Activated CD4-positive, CD25-positive, alpha-beta regulatory T cell treated with anti-CD3 and anti-CD28 coated beads, Interleukin-2, amount 50 U/mL, for 16 hours (primary cell): ENCODE measurements around the gene HNRNPDL.
"Not testable (repeated sequence)": the region's sequence is repeated elsewhere in the genome, so short reads cannot be mapped to it uniquely, and the experiment has no call there.

Source experiments
- DNase-seq: peaks from one replicate; pipeline ENCODE4 v3.0.0-alpha.2; 2020; ENCODE audit warnings: low read depth, low spot score

Gene HNRNPDL

DNA sequence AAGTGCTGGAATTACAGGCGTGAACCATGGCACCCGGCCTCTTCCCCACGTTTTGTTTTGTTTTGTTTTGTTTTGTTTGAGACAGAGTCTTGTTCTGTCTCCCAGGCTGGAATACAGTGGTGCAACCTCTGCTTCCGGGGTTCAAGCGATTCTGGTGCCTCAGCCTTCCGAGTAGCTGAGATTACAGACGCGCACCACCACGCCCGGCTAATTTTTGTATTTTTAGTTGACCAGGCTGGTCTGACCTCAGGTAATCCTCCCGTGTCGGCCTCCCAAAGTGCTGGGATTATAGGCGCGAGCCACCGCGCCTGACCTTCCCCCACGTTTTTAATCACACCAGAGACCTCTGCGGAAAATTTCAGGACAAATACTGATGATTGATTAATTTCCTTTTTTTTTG, 2.3 kb upstream of the HNRNPDL start:
- DNase-seq = no peak

- DNase-seq = no peak
Measured at GRCh38 chr4:82431831-82432230, 1.6 kb upstream of the HNRNPDL start.

DNA sequence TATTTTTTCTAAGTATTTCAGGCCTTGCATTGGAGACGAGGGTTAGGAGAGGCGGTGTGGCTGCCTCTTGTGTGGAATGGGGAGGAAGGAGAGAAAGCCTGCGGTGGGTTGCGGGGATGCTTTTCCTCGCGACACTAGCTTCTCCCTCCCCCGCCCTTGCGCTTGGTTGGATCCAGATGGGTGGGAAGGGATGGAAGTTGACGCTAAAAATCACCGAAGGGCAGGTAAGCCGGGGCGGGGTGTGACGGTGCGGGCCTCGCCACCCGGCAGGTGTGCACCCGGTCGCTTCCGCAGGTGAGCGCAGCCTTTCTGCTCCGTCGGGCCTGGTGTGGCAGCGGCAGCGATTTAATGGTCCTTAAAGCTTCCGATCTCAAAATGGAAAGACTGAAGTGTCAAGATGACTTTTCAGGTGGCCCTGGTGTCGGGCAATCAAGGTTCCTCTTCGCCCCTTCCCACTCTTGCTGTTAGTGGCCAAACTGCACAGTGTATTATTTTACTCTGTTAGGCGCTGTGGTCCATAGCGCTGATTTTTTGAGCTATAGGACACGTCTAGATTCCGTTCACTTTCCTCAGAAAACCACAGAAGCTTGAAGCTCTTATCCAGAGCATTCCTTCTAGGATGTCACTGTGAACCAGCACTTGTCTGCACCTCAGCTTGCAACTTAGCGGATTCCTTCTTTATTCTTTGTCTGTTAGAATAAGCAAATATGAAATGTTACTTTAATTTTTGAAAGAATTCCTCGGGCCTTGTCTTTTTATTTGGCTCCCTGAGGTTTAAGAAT, 893 bp upstream of the HNRNPDL start:
- DNase-seq = no peak

DNA sequence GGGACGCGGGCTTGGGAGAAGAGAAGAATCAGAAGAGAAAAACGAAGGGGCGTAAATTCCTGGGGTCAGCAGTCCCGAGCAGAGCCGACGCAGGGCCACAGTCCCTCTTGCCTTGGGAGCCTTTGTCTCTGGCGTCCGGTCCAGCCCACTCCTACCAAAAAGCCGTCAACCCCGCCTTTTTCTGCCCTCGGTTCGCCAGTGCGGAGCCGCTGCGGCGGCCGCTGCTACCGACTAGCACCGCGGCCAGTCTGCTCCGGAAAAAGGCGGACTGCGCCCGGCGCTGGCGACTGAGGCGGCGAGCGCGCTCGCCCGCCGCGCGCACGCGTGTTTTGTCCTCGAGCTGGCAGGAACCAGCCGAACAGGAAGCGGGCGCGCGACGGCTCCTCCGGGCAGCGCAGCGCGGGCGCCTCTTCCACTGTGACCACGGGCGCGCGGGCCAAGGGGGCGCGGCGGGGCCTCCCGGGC, 502 bp downstream of the HNRNPDL start:
- no peak for DNase-seq

DNA sequence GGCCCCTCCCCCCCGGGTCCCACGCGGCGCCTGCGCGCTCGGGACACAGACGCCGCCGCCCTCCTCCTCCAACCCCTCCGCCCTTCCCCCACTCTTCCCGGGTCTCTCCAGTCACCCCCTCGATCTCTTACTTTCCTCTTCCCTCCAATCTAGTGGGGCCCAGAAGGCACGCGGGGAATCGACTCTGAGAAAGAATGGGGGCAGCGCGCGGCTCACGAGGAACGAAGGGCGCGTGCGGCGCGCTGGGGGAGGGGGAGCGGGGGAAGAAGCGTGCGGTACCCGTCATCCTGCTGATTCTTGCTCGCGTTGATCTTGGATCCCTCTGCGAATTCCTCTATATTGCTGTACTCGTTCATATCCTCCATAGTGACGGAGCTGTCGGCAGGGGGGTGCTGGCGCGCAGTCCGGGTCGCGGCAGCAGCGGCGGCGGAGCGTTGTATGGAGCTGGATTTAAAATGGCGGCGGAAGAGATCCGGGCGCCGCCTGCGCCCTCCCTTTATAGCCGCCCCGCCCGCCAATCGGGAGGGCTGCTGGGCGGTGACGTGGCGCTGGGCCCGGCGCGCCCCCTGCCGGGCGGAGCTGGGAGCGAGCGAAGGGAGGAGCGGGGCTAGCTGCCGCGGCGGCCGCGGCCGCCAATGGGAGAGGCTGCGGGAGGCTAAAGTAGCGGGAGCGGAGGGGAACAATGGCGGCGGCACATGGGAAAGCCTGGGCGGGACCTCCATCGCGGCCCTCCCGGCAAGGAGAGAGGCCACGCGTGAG, 1.1 kb downstream of the HNRNPDL start:
- peak; percentile 85 for DNase-seq

- DNase-seq = no peak
Measured at GRCh38 chr4:82428526-82428968, 1.7 kb downstream of the HNRNPDL start.

DNA sequence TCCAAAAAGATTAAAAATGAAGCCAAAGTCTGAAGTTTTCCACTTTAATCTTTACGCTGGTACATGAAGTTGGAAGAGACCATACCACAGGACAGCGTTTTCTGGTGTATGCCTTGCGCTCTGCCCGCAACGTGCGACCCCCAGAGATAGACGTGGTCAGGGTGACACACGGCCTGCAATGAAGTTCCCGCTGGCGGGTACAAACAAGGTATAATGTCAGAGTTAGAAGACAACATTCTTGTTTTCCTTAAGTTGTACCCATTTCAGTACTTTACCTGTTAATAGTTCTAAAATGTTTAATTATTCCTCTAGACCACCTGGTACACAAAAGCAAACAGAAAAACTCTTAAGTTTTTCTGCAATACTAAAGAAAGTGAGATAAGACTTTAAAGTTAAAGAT, 4.8 kb downstream of the HNRNPDL start:
- no peak for DNase-seq

DNA sequence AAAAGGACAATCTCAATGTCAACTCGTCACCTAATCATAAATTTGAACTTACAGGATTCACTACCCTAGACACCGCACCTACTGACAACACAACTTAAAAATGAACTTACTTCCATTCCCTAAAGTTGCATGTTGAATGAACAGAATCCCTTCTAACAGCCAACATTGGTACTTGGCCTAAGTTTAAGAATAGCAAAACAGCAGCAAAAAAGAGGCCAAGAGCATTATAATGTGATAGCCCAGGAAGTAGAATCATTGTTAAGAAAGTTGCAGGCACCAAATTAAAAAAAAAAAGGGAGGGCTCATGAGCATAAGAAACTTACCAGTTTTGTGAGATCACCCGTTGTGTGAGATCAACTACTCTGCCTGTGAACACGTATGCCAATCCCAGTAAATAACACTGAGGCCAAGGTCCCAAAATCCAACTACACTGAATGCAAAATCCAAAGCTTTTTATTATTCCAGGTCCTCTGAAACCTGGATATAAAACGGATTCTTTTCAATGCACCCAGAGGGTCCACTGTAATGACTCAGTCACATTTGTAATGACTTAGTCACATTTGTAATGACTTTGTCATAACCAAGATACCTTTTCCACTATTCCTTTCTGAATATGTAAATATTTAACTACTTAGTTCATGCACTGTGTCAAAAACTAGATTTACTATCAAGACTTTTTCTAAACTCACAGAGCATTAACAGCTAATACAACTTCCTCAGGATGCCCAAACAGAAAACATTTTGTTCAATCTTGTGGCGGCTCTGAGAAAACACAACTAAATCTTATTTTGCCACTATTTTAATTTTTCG, 6.8 kb downstream of the HNRNPDL start:
- no peak for DNase-seq

DNA sequence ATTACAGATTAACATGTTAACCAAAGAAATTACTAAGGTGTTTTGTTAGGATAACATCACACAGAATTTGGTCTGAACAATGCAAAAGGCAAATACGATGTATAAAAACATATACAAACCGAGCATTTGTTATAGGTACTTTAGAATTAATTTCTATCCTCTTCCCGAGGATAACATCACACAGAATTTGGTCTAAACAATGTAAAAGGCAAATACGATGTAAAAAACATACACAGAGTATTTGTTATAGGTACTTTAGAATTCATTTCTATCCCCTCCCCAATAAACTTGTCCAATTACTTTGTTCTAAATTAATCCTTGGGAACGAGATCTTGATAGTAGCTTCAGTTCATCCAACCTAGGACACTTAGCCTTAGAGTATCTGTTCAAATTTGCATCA, 7.6 kb downstream of the HNRNPDL start:
- no peak for DNase-seq

DNA sequence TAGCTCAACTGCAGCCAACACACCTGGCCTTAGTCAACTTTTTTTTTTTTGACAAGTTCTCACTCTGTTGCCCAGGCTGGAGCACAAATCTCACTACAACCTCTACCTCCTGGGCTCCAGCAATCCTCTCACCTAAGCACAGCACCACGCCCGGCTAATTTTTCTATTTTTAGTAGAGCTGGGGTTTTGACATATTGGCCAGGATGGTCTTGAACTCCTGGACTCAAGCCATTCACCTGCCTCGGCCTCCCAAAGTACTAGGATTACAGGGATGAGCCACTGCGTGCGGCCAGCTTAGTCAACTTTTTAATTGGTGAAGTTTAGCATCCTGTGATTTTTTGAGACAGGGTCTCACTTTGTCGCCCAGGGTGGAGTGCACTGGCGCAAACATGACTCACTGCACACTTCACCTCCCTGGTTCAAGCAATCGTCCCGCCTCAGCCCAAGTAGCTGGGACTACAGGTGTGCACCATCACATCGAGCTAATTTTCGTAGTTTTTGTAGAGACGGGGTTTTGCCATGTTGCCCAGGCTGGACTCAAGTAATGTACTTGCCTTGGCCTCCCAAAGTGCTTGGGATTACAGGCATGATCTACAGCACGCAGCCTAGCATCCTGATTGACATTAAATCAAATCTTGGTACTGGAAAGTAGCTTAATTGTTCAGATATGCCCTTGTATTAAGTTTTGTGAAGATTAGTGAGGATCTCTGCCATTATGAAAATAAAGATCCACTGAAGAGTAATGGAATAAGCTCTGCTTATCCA, 8.3 kb downstream of the HNRNPDL start:
- DNase-seq = no peak

- DNase-seq = no peak
Measured at GRCh38 chr4:82419451-82419850, 10.8 kb downstream of the HNRNPDL start.

DNA sequence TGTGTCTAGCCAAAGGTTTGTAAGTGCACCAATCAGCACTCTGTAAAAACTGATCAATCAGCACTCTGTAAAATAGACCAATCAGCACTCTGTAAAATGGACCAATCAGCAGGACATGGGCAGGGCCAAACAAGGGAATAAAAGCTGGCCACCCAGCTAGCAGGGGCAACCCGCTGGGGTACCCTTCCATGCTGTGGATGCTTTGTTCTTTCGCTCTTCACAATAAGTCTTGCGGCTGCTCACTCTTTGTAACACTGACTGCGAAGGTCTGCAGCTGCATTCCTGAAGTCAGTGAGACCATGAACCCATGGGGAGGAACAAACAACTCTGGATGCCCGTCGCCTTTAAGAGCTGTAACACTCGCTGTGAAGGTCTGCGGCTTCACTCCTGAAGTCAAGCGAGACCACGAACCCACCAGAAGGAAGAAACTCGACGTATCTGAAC, 14.3 kb downstream of the HNRNPDL start:
- DNase-seq = no peak

- not testable (repeated sequence) for DNase-seq
Measured at GRCh38 chr4:82415061-82415460, 15.2 kb downstream of the HNRNPDL start.

DNA sequence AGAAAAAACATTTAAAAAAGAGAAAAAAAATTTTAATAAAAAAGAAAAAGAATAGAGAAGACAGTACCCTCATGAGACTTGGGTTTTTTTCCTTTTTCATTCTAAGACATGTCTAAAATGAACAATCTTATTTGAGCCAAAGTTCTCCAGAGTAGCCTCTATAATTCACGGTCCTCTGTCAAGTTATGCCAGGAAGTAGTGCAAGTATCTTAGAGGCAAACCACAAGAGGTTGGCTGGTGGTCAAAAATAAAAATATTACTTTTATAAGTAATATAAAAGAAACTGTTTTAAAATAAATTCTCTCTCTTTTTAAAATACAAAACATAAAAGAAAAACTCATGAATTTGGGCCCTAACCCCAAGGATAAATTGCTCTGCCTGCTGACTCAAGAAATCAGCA, 26.5 kb downstream of the HNRNPDL start:
- no peak for DNase-seq

DNA sequence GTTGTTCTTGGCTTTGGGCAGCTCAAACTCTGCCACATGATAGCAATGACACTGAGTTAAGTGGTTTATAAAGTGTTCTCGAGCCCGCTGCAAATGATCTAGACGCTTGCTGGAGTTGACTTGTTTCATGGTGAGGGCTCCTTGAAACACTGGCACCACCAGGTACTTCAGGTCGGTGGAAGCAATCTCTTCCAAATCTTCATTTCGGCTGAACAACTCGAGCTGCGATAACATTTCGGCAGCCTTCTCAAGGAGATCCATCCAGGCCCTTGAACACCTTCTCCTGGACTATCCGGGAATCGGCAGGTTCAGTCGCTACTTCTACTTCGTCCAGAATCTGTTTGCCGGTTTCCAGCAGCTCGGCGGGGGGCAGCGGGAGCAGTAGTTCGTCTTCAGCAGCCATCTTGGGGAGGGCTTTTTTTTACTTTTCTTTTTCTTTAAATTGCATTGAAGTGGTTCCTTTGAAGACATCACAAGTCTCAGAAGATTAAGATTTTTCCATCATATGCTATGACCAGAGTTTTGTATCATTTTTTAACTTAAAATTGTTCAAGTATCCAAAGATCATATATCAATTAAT, 28.0 kb downstream of the HNRNPDL start:
- DNase-seq = no peak

GRCh38 chr4:82401600-82401999, 28.7 kb downstream of the HNRNPDL start:
- no peak for DNase-seq

GRCh38 chr4:82398263-82398662, 32.0 kb downstream of the HNRNPDL start:
- DNase-seq = no peak

DNA sequence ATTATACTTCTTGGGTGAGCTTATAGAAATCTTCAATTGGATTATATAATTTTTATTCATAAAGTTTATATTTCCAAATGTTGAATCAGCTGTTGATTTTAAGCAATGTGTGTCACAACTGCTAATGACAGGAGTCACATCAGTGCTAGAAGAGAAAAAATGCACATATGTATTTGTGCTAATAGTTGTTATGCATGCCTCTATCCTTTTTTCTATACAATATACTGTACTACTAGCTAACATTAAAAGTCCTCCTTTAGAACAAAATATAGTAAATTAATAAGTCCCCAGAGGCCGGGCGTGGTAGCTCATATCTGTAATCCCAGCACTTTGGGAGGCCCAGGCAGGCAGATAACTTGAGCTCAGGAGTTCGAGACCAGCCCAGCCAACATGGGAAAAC, 32.7 kb downstream of the HNRNPDL start:
- DNase-seq = no peak

GRCh38 chr4:82394896-82395295, 35.4 kb downstream of the HNRNPDL start:
- no peak for DNase-seq

DNA sequence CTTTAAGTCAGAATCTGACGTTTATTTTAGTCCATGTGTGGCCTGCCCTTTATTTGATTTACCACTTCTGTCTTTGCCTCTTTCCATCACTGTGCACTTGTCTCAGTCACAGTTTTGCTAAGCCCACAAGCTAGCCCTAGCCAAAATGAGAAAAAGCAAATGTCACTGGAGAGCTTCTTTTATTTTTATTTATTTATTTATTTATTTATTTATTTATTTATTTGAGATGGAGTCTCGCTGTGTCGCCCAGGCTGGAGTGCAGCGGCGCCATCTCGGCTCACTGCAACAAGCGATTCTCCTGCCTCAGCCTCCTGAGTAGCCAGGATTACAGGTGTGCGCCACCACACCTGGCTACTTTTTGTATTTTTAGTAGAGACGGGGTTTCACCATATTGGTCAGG, 40.2 kb downstream of the HNRNPDL start:
- DNase-seq = not testable (repeated sequence)

- DNase-seq = no peak
Measured at GRCh38 chr4:82388405-82388804, 41.9 kb downstream of the HNRNPDL start.
